Activated CD8-positive, alpha-beta memory T cell treated with anti-CD3 and anti-CD28 coated beads, Interleukin-2, amount 10 ng/mL, durations not matched to agents 7 days and 5 days (primary cell): ENCODE measurements around the gene KCNS3. TPM values are rescaled to one million over a fixed set of nuclear protein-coding genes. Genes with fewer than 3 reads are reported as not detected.

Source experiments
- ATAC-seq: fragments of 150-1000 bp; cut with Tn5 transposase; one replicate; pipeline ENCODE4 v1.10.0; 2021; ENCODE audit warnings: moderate library complexity
- CTCF ChIA-PET: fragments of 350-600 bp; sonication (Branson Sonifier 250); formaldehyde crosslinking; loops from one replicate; lab custom pipeline; 2021; ENCODE audit warnings: antibody characterized with exemption; lab: Charles Lee
- DNase-seq: peaks from one replicate; pipeline ENCODE4 v3.0.0-alpha.2; 2020
- H3K27ac Mint-ChIP-seq: one replicate; pipeline ENCODE4 v1.8.0; 2021; ENCODE audit warnings: mild to moderate bottlenecking, mixed read lengths
- H3K27me3 Mint-ChIP-seq: one replicate; pipeline ENCODE4 v1.8.0; 2021; ENCODE audit warnings: mixed read lengths
- H3K36me3 Mint-ChIP-seq: one replicate; pipeline ENCODE4 v1.8.0; 2021; ENCODE audit warnings: mild to moderate bottlenecking, mixed read lengths
- H3K4me1 Mint-ChIP-seq: one replicate; pipeline ENCODE4 v1.8.0; 2021; ENCODE audit warnings: mixed read lengths
- H3K4me3 Mint-ChIP-seq: one replicate; pipeline ENCODE4 v1.8.0; 2021; ENCODE audit warnings: mild to moderate bottlenecking, moderate library complexity, mixed read lengths
- H3K9me3 Mint-ChIP-seq: one replicate; pipeline ENCODE4 v1.8.0; 2022; ENCODE audit warnings: low read depth, mixed read lengths
- total RNA-seq, 2 experiments: library from RNA; stranded (reverse); gene quantifications; one replicate each; pipeline ENCODE4 v1.2.3, GENCODE V29; 2021

Gene KCNS3
- total RNA-seq, 2 experiments from 2014 or later, result not detected

GRCh38 chr2:17894556-17894955 is 16.1 kb downstream of the KCNS3 start:
- no peak overlapping the region for H3K4me3 Mint-ChIP-seq
- H3K27me3 Mint-ChIP-seq, result no peaks in the 10 kb centered on the region
- no peaks in the 10 kb centered on the region for H3K36me3 Mint-ChIP-seq
- peaks cover 3% of the 10 kb centered on the region for H3K9me3 Mint-ChIP-seq
- no peak overlapping the region for H3K27ac Mint-ChIP-seq
- ATAC-seq (no peak), DNase-seq (no peak)
- H3K4me1 Mint-ChIP-seq, result no peaks in the 10 kb centered on the region
- CTCF ChIA-PET, result no interaction called here

- Mint-ChIP-seq H3K4me1 (no peaks in the 10 kb centered on the region), H3K27me3 (no peaks in the 10 kb centered on the region), H3K9me3 (no peaks in the 10 kb centered on the region), H3K36me3 (no peaks in the 10 kb centered on the region), H3K27ac (no peak overlapping the region), H3K4me3 (no peak overlapping the region)
- CTCF ChIA-PET, result no interaction called here
- ATAC-seq (no peak), DNase-seq (no peak)
Observed at GRCh38 chr2:17899871-17900270, 21.4 kb downstream of the KCNS3 start.

DNA sequence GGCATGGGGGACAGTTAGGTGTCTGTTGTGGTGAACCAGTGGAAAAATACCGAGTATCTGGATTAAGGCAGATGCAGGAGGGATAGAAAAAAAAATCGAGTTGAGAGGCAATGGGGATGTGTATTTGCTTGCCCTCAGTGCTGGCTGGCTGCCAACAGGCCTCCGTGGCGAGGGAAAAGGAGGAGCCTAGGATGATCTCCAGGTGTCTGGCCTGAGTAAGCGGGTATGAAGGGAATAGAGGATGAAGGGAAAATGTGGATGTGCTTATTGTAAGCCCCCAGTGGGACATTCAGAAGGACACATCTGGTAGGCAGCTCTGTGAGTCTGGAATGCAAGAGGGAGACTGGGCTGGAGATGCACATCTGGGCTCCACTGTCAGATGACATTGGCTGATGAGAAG is 22.8 kb downstream of the KCNS3 start:
- H3K4me3 Mint-ChIP-seq, result no peak overlapping the region
- CTCF ChIA-PET, result no interaction called here
- H3K9me3 Mint-ChIP-seq, result no peaks in the 10 kb centered on the region
- DNase-seq, result no peak
- no peaks in the 10 kb centered on the region for H3K27me3 Mint-ChIP-seq
- no peak overlapping the region for H3K27ac Mint-ChIP-seq
- no peaks in the 10 kb centered on the region for H3K4me1 Mint-ChIP-seq
- no peaks in the 10 kb centered on the region for H3K36me3 Mint-ChIP-seq
- no peak for ATAC-seq

DNA sequence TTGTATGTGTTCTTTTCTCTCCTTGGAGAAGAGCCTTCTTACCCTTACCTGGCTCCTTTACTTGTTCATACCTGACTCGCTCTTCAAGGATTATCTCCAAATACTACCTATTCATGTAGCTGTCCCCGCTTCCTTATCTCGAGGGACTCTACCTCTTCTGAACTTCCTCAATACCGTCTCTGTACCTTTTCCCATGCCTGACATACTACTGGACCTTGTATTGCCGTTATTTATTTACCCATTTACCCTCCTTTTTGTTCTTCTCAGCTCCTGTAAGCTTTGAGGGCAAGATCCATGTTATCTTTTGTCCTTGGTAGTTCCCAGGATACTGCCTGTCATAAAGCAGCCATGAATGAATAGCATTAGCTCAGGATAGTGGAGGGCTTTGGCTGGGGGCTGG is 32.5 kb downstream of the KCNS3 start:
- ATAC-seq (no peak), DNase-seq (no peak)
- Mint-ChIP-seq H3K9me3 (no peaks in the 10 kb centered on the region), H3K27me3 (no peaks in the 10 kb centered on the region), H3K36me3 (no peaks in the 10 kb centered on the region), H3K4me3 (no peak overlapping the region), H3K4me1 (no peaks in the 10 kb centered on the region), H3K27ac (no peak overlapping the region)
- CTCF ChIA-PET, result no interaction called here

DNA sequence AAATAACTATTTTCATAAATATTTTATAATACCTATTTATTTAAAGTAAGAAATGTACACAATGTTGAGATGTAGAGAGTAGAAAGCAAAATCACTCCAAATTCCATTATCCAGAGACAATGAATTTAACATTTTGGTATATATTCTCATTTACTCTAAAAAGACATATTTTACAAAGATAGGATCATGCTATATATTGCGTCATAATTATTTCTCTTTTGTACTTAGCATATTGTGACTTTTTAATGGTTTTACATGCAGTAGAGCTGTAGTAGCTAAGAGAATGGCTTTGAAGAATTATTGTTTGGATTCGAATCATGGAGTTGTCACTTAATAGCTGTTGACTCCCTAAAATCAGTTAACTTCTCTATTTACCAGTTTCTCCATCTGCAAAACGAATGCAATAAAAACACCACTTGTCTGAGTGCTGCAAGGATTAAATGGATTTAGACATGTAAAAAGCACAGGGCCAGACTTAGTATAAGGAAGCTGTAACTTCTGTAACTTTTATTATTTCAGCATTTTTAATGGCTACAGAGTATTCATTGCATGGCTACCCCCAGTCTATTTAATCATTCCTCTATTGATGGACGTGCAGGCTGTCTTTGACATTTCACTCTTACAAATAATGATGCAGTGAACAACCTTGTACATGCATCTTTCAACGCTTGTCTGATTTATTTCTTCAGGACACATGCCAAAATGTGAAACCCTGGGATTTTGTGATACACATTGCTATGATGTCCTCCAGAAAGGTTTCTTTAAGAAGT is 33.2 kb downstream of the KCNS3 start:
- Mint-ChIP-seq H3K27ac (no peak overlapping the region), H3K4me1 (no peaks in the 10 kb centered on the region), H3K36me3 (no peaks in the 10 kb centered on the region), H3K4me3 (no peak overlapping the region), H3K27me3 (no peaks in the 10 kb centered on the region), H3K9me3 (no peaks in the 10 kb centered on the region)
- DNase-seq (no peak), ATAC-seq (no peak)
- CTCF ChIA-PET, result no interaction called here

DNA sequence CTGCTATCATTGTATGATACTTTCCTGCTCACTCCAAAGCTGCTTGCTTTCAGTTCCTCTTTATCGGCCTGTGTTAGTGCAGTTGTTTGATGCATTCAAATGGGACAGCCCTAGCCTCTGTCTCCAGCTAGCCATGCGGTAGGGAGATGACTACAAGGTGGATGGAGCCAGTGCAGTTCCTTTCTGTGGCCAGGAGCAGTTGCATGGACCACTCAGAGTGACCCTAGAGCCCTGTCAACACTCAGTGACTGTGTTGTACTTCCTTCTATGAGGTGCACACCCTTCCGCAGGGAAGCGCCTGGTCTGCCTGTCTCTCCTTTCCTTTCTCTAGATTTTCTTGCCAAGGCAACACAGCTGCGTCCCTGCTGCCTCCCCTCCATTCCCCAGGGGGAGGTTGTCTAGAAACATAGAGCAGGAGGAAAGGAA is 33.8 kb downstream of the KCNS3 start:
- no peak for ATAC-seq
- Mint-ChIP-seq H3K9me3 (no peaks in the 10 kb centered on the region), H3K36me3 (no peaks in the 10 kb centered on the region), H3K27ac (no peak overlapping the region), H3K27me3 (no peaks in the 10 kb centered on the region), H3K4me3 (no peak overlapping the region), H3K4me1 (no peaks in the 10 kb centered on the region)
- CTCF ChIA-PET, result no interaction called here
- DNase-seq, result no peak

GRCh38 chr2:17915099-17915498 is 36.6 kb downstream of the KCNS3 start:
- Mint-ChIP-seq H3K27me3 (no peaks in the 10 kb centered on the region), H3K36me3 (no peaks in the 10 kb centered on the region), H3K4me3 (no peak overlapping the region), H3K4me1 (no peaks in the 10 kb centered on the region), H3K27ac (no peak overlapping the region), H3K9me3 (no peaks in the 10 kb centered on the region)
- no peak for ATAC-seq
- DNase-seq, result no peak
- CTCF ChIA-PET, result no interaction called here

- no peak for DNase-seq
- Mint-ChIP-seq H3K4me1 (no peaks in the 10 kb centered on the region), H3K27me3 (no peaks in the 10 kb centered on the region), H3K36me3 (no peaks in the 10 kb centered on the region), H3K4me3 (no peak overlapping the region), H3K9me3 (no peaks in the 10 kb centered on the region), H3K27ac (no peak overlapping the region)
- CTCF ChIA-PET, result no interaction called here
- no peak for ATAC-seq
Observed at GRCh38 chr2:17915811-17916518, 37.5 kb downstream of the KCNS3 start.

GRCh38 chr2:17916584-17916983 is 38.1 kb downstream of the KCNS3 start:
- Mint-ChIP-seq H3K27me3 (no peaks in the 10 kb centered on the region), H3K4me3 (no peak overlapping the region), H3K9me3 (no peaks in the 10 kb centered on the region), H3K27ac (no peak overlapping the region), H3K4me1 (no peaks in the 10 kb centered on the region), H3K36me3 (no peaks in the 10 kb centered on the region)
- no peak for DNase-seq
- CTCF ChIA-PET, result no interaction called here
- no peak for ATAC-seq

GRCh38 chr2:17918789-17919188 is 40.3 kb downstream of the KCNS3 start:
- H3K9me3 Mint-ChIP-seq, result no peaks in the 10 kb centered on the region
- no peaks in the 10 kb centered on the region for H3K27me3 Mint-ChIP-seq
- DNase-seq (no peak), ATAC-seq (no peak)
- H3K4me1 Mint-ChIP-seq, result no peaks in the 10 kb centered on the region
- no peaks in the 10 kb centered on the region for H3K36me3 Mint-ChIP-seq
- no peak overlapping the region for H3K4me3 Mint-ChIP-seq
- CTCF ChIA-PET, result no interaction called here
- H3K27ac Mint-ChIP-seq, result no peak overlapping the region

DNA sequence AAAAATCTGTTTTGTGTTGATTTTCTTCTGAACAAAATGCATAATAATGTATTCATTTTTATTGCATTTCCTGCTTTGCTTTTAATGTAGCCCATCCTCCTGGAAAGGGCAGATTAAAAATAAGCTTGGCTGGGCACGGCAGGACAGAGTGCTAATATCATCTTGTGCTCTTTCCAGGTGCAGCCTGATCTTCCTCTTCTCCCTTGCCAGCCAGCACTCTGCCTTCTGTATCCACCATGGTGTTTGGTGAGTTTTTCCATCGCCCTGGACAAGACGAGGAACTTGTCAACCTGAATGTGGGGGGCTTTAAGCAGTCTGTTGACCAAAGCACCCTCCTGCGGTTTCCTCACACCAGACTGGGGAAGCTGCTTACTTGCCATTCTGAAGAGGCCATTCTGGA is 52.3 kb downstream of the KCNS3 start:
- no peak overlapping the region for H3K27ac Mint-ChIP-seq
- no peak overlapping the region for H3K4me3 Mint-ChIP-seq
- no peaks in the 10 kb centered on the region for H3K4me1 Mint-ChIP-seq
- no peak for ATAC-seq
- no peaks in the 10 kb centered on the region for H3K36me3 Mint-ChIP-seq
- CTCF ChIA-PET, result no interaction called here
- no peaks in the 10 kb centered on the region for H3K27me3 Mint-ChIP-seq
- no peak for DNase-seq
- peaks cover 4% of the 10 kb centered on the region for H3K9me3 Mint-ChIP-seq

DNA sequence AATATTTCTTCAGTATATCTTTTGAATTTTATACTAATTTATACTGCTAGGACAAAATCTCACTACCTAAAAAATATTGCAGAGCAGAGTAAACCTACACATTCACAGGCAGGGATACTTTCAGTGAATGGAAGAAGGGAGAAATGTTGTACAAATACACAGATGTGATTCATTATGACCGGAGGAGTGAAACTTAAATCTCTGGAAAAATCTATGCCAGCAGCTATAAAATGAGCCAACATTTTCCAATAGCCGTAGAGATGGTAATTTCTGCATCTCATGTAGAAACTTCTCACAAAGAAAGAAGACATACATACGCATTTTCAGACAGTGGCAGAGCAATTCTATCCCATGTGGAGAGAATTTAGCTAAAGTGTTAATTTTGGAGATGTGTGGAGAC is 54.8 kb downstream of the KCNS3 start:
- DNase-seq, result no peak
- CTCF ChIA-PET, result no interaction called here

GRCh38 chr2:17934721-17935120 is 56.3 kb downstream of the KCNS3 start:
- Mint-ChIP-seq H3K27me3 (no peaks in the 10 kb centered on the region), H3K36me3 (no peaks in the 10 kb centered on the region), H3K4me3 (no peak overlapping the region), H3K9me3 (no peaks in the 10 kb centered on the region), H3K4me1 (no peaks in the 10 kb centered on the region), H3K27ac (no peak overlapping the region)
- DNase-seq (no peak), ATAC-seq (no peak)
- CTCF ChIA-PET, result no interaction called here

More for the DNA sequence above, 54.8 kb downstream of the KCNS3 start:
- Mint-ChIP-seq H3K27me3 (no peaks in the 10 kb centered on the region), H3K9me3 (no peaks in the 10 kb centered on the region), H3K27ac (no peak overlapping the region), H3K4me1 (no peaks in the 10 kb centered on the region), H3K4me3 (no peak overlapping the region), H3K36me3 (no peaks in the 10 kb centered on the region)
- no peak for ATAC-seq

GRCh38 chr2:17935242-17935885 is 56.9 kb downstream of the KCNS3 start:
- Mint-ChIP-seq H3K9me3 (no peaks in the 10 kb centered on the region), H3K27ac (no peak overlapping the region), H3K27me3 (no peaks in the 10 kb centered on the region), H3K36me3 (no peaks in the 10 kb centered on the region), H3K4me3 (no peak overlapping the region), H3K4me1 (no peaks in the 10 kb centered on the region)
- ATAC-seq, result no peak
- no peak for DNase-seq
- CTCF ChIA-PET, result no interaction called here
